HCT116 (cell line): ENCODE data around the gene RNU2-1.
"Not testable (repeated sequence)": the region's sequence is repeated elsewhere in the genome, so short reads cannot be mapped to it uniquely, and the experiment has no call there.

Experiments
- EZH2 ChIP-seq: fragments of 200-600 bp; sonication (generic); IDR thresholded peaks from 2 replicates; pipeline ENCODE4 v1.6.1; 2017; ENCODE audit warnings: antibody characterized with exemption, mixed run types
- POLR2A ChIP-seq: IDR thresholded peaks from 2 replicates; pipeline ENCODE4 v1.7.0; 2011; ENCODE audit warnings: borderline replicate concordance; ENCODE audit not compliant: insufficient read depth, insufficient read length; ENCODE audit errors: extremely low read depth
- POLR2AphosphoS5 ChIP-seq: IDR thresholded peaks from 2 replicates; pipeline ENCODE4 v1.6.1; 2011; ENCODE audit warnings: mild to moderate bottlenecking, low read depth, low read length, moderate library complexity
- RAD21 ChIP-seq: IDR thresholded peaks from 2 replicates; pipeline ENCODE4 v1.6.1; 2012; ENCODE audit warnings: low read depth, mild to moderate bottlenecking
- SIN3A ChIP-seq: IDR thresholded peaks from 2 replicates; pipeline ENCODE4 v1.6.1; 2012; ENCODE audit warnings: low read depth
- TF ChIP-seq, protein P1 (sequence below), 3 experiments: fragments of 200-600 bp in 1 of 3; sonication (generic) in 1 of 3; IDR thresholded peaks in 2 of 3; conservative IDR thresholded peaks in 1 of 3; 2 replicates each; pipeline ENCODE4 v1.5.1; 2012 to 2017; ENCODE audit warnings: low read depth in 2 of 3, low read length in 2 of 3, antibody characterized with exemption in 1 of 3, borderline replicate concordance in 1 of 3, control low read depth in 1 of 3, mild to moderate bottlenecking in 1 of 3, mixed read lengths in 1 of 3, mixed run types in 1 of 3, moderate library complexity in 1 of 3; ENCODE audit not compliant: insufficient read depth in 1 of 3
- TF ChIP-seq, protein P2 (sequence below): IDR thresholded peaks from 2 replicates; pipeline ENCODE4 v1.6.1; 2012; ENCODE audit warnings: low read depth
- TF ChIP-seq, protein P3 (sequence below): IDR thresholded peaks from 2 replicates; pipeline ENCODE4 v1.6.1; 2011; ENCODE audit warnings: mild to moderate bottlenecking, low read length, moderate library complexity; ENCODE audit not compliant: insufficient replicate concordance; ENCODE audit errors: extremely low read depth

DNA sequence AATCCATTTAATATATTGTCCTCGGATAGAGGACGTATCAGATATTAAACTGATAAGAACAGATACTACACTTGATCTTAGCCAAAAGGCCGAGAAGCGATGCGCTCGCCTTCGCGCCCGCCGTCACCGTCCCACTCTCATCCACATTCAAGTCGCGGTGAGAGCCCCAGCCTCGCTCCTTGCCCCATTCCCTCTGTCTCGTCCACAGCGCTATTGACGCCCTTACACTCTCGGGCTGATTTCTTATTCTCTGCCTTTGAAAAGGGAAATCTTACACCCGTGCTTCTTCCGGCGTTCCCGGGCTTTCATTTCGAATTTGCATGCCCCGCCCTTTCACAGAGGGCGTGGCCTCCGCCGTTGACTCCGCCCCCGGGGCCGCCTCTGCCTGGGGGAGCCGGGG, at the start of gene RNU2-1:
- TF ChIP-seq, protein P1, sequence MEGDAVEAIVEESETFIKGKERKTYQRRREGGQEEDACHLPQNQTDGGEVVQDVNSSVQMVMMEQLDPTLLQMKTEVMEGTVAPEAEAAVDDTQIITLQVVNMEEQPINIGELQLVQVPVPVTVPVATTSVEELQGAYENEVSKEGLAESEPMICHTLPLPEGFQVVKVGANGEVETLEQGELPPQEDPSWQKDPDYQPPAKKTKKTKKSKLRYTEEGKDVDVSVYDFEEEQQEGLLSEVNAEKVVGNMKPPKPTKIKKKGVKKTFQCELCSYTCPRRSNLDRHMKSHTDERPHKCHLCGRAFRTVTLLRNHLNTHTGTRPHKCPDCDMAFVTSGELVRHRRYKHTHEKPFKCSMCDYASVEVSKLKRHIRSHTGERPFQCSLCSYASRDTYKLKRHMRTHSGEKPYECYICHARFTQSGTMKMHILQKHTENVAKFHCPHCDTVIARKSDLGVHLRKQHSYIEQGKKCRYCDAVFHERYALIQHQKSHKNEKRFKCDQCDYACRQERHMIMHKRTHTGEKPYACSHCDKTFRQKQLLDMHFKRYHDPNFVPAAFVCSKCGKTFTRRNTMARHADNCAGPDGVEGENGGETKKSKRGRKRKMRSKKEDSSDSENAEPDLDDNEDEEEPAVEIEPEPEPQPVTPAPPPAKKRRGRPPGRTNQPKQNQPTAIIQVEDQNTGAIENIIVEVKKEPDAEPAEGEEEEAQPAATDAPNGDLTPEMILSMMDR (IDR thresholded peaks at IDR 0.05 in 2 of 3, conservative IDR thresholded peaks at IDR 0.05 in 1 of 3; ENCODE audit: borderline replicate concordance in 1 of 3, insufficient read depth in 1 of 3, low read depth in 2 of 3, low read length in 2 of 3), result not testable (repeated sequence)
- TF ChIP-seq, protein P2, sequence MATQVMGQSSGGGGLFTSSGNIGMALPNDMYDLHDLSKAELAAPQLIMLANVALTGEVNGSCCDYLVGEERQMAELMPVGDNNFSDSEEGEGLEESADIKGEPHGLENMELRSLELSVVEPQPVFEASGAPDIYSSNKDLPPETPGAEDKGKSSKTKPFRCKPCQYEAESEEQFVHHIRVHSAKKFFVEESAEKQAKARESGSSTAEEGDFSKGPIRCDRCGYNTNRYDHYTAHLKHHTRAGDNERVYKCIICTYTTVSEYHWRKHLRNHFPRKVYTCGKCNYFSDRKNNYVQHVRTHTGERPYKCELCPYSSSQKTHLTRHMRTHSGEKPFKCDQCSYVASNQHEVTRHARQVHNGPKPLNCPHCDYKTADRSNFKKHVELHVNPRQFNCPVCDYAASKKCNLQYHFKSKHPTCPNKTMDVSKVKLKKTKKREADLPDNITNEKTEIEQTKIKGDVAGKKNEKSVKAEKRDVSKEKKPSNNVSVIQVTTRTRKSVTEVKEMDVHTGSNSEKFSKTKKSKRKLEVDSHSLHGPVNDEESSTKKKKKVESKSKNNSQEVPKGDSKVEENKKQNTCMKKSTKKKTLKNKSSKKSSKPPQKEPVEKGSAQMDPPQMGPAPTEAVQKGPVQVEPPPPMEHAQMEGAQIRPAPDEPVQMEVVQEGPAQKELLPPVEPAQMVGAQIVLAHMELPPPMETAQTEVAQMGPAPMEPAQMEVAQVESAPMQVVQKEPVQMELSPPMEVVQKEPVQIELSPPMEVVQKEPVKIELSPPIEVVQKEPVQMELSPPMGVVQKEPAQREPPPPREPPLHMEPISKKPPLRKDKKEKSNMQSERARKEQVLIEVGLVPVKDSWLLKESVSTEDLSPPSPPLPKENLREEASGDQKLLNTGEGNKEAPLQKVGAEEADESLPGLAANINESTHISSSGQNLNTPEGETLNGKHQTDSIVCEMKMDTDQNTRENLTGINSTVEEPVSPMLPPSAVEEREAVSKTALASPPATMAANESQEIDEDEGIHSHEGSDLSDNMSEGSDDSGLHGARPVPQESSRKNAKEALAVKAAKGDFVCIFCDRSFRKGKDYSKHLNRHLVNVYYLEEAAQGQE, result not testable (repeated sequence)
- TF ChIP-seq POLR2A, EZH2, POLR2AphosphoS5, SIN3A, RAD21: not testable (repeated sequence)
- TF ChIP-seq, protein P3, sequence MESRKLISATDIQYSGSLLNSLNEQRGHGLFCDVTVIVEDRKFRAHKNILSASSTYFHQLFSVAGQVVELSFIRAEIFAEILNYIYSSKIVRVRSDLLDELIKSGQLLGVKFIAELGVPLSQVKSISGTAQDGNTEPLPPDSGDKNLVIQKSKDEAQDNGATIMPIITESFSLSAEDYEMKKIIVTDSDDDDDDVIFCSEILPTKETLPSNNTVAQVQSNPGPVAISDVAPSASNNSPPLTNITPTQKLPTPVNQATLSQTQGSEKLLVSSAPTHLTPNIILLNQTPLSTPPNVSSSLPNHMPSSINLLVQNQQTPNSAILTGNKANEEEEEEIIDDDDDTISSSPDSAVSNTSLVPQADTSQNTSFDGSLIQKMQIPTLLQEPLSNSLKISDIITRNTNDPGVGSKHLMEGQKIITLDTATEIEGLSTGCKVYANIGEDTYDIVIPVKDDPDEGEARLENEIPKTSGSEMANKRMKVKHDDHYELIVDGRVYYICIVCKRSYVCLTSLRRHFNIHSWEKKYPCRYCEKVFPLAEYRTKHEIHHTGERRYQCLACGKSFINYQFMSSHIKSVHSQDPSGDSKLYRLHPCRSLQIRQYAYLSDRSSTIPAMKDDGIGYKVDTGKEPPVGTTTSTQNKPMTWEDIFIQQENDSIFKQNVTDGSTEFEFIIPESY, result not testable (repeated sequence)
